Right hindlimb (tissue), 1 donor: ENCODE results near the gene ADCY4.
"Not testable (repeated sequence)": the region's sequence is repeated elsewhere in the genome, so short reads cannot be mapped to it uniquely, and the experiment has no call there.

Experiments used
- DNase-seq: peaks from one replicate; pipeline ENCODE4 v3.0.0-alpha.2; 2018

ADCY4 gene

DNA sequence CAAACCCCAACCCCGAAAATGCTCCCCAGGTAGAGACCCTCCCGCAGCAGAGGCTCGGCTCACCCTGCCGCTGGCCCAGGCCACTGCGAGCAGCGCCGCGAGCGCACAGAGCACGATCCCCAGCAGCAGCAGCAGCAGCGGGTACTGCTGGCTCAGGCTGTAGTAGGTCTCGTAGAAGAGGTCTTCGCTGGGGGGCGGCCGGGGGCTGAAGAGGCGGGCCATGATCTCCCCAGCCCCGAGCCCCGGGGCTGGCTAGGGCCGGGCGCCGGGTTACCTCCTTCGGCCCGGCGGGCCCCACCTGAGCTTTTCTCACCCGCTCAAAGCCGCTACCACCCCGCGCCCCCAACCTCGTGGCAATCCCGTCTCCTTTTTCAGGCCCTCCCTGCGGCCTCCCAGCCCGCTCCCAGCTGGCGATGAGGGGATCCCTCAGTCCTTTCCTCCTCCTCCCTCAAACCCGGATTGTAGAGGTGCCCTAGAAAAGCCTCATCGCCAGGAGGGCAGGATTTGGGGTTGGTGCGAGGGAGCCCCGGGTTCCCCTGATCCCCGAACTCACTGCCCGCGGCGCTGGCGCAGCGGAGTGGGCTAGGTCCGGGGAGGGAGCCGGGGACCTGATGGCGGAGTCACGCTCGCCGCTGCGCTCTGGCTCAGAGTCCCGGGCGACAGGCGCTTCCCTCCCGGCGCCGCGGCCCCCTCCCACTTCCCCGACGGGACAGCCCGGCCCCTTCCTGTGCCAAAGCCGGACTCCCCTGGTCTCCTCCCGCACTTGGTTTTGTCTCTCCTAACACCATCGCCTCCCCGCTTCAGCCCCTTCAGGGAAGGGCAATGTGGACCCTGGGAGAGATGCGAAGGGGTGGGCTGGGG, at the start of gene ADCY4:
TSS of gene ADCY4 (minus strand) at position 641 of the 861 bp plus-strand sequence. CDS start at position 222, 419 bp downstream.
- DNase-seq = no peak

DNA sequence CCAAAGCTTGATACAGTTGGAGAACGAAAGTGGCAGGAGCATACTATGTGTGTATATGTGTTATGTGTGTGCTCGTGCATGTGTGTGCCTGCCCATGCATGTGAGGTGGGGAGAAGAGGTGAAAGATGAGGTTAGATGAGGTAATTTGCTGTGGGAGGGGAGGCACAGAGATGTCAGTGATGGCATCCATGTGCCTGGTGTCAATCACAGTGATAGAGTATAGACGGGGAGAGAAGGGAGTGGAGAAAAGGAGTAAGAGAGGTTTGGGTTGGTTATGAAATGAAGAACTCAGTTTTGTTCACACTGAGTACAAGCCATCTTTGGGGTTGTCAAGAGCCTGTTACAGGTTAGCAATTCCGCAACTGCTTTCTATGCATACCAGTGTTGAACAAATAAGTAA, 49.3 kb upstream of the ADCY4 start:
- no peak for DNase-seq

DNA sequence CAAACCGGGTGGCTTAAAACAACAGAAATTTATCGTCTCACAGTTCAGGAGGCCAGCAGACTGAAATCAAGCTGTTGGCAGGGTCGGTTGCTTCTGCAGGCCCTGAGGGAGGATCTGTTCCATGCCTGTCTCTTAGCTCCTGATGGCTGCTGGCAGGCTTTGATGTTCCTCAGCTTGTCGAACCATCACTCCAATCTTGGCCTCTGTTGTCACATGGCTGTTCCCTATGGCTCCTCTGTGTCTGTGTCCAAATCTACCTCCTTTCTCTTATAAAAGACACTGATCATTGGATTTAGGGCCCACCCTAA, 47.1 kb upstream of the ADCY4 start:
- DNase-seq = no peak

DNA sequence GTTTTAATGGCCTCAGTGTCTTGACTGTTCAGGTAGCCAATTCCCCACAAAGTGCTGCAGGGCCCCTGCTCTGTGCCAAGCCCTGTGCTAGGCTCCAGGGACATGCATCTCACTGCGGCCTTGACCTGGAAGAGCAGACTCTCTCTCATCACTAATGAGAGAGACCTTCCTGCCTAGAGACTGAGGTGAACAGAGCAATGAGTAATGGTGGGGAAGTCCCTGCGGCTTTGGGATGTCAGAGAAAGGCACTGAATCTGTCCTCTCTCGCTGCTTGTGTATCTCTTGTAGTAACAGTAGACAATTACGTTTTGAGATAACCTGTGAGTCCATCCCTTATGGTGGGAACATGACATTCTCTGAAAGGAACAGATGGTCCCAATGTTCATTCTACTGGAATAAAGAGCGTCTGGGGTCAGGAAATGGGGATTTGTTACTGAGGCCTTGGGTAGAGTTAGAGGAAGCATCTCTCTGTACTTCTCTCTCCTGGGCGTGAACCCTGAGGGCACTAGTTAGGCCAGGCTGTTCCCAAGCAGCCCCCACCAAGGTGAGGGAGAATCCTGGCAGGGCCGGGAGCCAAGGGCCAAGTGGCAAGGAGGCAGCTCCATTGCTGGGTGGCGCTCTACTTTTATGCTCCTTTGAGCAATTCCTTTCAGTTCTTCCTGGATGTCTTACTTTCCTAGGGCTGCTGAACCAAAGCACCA, 46.6 kb upstream of the ADCY4 start:
- DNase-seq = no peak

GRCh38 chr14:24379907-24380730, 45.2 kb upstream of the ADCY4 start:
- DNase-seq = no peak

GRCh38 chr14:24378981-24379906, 44.4 kb upstream of the ADCY4 start:
- DNase-seq = no peak

DNA sequence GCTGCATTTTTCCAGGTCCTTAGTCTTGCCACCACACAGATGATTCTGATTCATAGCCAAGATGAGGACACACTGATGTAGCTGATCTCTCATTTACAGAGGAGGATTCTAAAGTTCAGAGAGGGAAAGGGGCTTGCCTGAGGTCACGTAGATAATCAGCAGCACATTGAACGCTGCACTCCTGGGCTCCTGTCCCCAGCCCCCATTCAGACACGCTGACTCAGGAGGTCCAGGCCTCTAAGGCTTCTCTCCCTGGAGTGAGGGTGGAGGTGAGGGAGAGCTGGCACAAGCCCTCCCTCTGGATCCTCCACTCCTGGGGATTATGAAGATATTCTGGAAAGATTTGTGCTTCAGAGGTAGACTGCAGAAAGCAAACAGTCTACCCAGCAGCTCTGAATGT, 43.5 kb upstream of the ADCY4 start:
- no peak for DNase-seq

GRCh38 chr14:24377657-24378056, 42.8 kb upstream of the ADCY4 start:
- DNase-seq = no peak

GRCh38 chr14:24377126-24377525, 42.3 kb upstream of the ADCY4 start:
- DNase-seq = no peak

DNA sequence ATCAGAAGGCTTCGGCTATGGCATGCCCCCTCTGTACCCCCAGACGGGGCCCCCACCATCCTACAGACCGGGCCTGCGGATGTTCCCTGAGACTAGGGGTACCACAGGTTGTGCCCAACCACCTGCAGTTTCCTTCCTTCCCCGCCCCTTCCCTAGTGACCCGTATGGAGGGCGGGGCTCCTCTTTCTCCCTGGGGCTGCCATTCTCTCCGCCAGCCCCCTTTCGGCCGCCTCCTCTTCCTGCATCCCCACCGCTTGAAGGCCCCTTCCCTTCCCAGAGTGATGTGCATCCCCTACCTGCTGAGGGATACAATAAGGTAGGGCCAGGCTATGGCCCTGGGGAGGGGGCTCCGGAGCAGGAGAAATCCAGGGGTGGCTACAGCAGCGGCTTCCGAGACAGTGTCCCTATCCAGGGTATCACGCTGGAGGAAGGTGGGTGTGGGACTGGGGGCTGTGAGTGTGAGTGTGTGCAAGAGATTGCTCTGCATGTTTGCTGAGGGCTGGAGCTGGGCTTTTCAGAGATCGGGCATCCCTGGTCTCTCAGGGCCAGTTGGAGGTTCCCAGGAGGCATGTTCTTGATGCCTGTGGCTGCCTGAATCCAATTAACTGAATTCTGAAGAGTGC, 41.7 kb upstream of the ADCY4 start:
- no peak for DNase-seq

- DNase-seq = no peak
Observed at GRCh38 chr14:24372701-24373416, 38.0 kb upstream of the ADCY4 start.

- not testable (repeated sequence) for DNase-seq
Observed at GRCh38 chr14:24371605-24372004, 36.7 kb upstream of the ADCY4 start.

DNA sequence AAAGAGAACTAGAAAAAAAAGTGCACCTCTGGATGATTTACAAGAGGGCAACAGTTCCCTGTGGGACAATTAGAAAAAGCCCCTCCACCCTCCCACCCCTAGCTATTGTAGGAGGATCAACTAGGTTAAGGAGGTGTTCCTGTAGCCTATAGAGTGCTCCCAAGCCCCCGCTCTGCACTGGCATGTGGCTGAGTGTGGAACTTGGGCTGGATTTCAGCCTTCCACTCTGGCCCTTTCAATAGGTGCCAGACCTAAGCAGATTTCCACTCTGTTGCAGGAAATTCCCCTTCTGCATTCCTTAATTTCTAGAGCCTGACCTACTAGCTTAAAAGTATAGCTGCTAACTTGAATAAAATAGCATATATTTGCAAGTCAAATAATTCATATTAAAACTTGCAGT, 35.9 kb upstream of the ADCY4 start:
- peak; percentile 56 for DNase-seq

DNA sequence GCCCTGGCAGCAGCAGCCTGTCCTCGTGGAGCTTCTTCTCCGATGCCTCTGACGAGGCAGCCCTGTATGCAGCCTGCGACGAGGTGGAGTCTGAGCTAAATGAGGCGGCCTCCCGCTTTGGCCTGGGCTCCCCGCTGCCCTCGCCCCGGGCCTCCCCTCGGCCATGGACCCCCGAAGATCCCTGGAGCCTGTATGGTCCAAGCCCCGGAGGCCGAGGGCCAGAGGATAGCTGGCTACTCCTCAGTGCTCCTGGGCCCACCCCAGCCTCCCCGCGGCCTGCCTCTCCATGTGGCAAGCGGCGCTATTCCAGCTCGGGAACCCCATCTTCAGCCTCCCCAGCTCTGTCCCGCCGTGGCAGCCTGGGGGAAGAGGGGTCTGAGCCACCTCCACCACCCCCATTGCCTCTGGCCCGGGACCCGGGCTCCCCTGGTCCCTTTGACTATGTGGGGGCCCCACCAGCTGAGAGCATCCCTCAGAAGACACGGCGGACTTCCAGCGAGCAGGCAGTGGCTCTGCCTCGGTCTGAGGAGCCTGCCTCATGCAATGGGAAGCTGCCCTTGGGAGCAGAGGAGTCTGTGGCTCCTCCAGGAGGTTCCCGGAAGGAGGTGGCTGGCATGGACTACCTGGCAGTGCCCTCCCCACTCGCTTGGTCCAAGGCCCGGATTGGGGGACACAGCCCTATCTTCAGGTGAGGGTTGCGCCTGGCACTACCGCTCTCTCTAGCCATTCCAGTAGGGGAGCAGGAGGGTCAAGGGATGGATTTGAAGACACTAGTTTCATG, 35.2 kb upstream of the ADCY4 start:
- no peak for DNase-seq

DNA sequence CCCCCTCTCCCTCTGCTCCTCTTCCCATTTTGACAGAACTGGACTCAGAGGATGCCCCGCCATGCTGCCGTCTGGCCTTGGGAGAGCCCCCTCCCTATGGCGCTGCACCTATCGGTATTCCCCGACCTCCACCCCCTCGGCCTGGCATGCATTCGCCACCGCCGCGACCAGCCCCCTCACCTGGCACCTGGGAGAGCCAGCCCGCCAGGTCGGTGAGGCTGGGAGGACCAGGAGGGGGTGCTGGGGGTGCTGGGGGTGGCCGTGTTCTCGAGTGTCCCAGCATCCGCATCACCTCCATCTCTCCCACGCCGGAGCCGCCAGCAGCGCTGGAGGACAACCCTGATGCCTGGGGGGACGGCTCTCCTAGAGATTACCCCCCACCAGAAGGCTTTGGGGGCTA, 34.6 kb upstream of the ADCY4 start:
- no peak for DNase-seq

GRCh38 chr14:24368562-24369252, 33.8 kb upstream of the ADCY4 start:
- DNase-seq = peak; percentile 93

- DNase-seq = no peak
Observed at GRCh38 chr14:24368212-24368561, 33.3 kb upstream of the ADCY4 start.

DNA sequence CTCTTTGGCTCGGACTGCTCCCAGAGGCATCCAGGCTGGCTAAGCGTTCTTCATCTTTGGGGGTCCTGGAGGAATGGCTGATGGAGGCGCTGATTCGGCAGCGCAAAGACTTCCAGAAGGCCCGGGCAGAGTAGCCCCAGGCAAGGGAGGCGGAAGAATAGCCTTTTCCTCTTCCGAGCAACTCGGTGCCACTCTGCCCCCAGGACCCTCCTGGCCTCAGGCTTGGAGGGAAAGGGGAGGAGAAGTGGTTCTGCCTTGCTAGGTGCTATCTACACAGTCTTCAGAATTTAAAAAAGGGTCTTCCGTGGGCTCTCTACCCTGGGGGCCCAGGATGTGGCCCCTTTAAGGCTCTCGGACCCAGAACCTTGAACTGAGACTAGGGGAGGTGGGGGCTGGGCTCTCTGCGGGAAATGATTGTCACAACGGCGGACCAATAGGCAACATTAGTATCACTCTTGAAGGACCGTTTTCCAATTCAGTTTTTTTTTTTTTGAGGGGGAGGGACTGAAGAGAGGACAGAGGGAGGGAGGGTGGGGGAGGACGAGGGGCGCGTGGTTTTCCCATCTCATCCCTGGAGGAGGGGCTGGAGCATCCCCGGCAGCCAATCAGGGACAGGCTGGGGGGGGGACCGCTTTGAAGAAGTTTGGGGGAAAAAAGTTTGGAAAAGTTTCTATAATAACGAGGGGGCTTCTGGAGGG, 32.8 kb upstream of the ADCY4 start, which contains the start of gene NFATC4:
TSS of gene NFATC4 (plus strand) at position 671 of the 698 bp plus-strand sequence. CDS start 157 bp downstream, outside the sequence.
- peak; percentile 94 for DNase-seq
